DND-41 (cell line): ENCODE data around the gene FREM2.

ENCODE experiments used
- ATAC-seq: fragments of 200-7000 bp; cut with Tn5 transposase; 3 replicates; pipeline ENCODE4 v1.9.1; 2021; ENCODE audit warnings: low read depth; ENCODE audit not compliant: insufficient read depth
- DNase-seq: peaks from one replicate; pipeline ENCODE4 v3.0.0-alpha.2; 2020
- H2AFZ ChIP-seq: 2 replicates; pipeline ENCODE4 v1.6.0; 2012; ENCODE audit warnings: low read depth, low read length
- H3K27ac ChIP-seq: 2 replicates; pipeline ENCODE4 v1.5.1; 2012; ENCODE audit warnings: low read length, inconsistent platforms
- H3K27me3 ChIP-seq: fragments of 200-600 bp; sonication (generic); 2 replicates; pipeline ENCODE4 v1.6.0; 2012; ENCODE audit warnings: low read length, mild to moderate bottlenecking, inconsistent platforms; ENCODE audit not compliant: insufficient read depth, poor library complexity
- H3K36me3 ChIP-seq: 2 replicates; pipeline ENCODE4 v1.5.1; 2012; ENCODE audit warnings: low read length, inconsistent platforms; ENCODE audit not compliant: insufficient read depth
- H3K4me1 ChIP-seq: 2 replicates; pipeline ENCODE4 v1.5.1; 2012; ENCODE audit warnings: mild to moderate bottlenecking, low read length; ENCODE audit not compliant: insufficient read depth
- H3K4me2 ChIP-seq: 2 replicates; pipeline ENCODE4 v1.6.0; 2012; ENCODE audit warnings: mild to moderate bottlenecking, moderate library complexity, low read length, inconsistent platforms; ENCODE audit not compliant: insufficient read depth
- H3K4me3 ChIP-seq, 2 experiments: fragments of 200-600 bp in 1 of 2; shearing (Covaris generic) in 1 of 2; 2 replicates each; pipeline ENCODE4 v1.5.1; 2012 to 2016; ENCODE audit warnings: inconsistent platforms in 2 of 2, low read length in 2 of 2, mild to moderate bottlenecking in 2 of 2, low read depth in 1 of 2, moderate library complexity in 1 of 2
- H3K79me2 ChIP-seq: 2 replicates; pipeline ENCODE4 v1.6.0; 2012; ENCODE audit warnings: low read length, inconsistent platforms; ENCODE audit not compliant: insufficient read depth
- H3K9ac ChIP-seq: 2 replicates; pipeline ENCODE4 v1.6.0; 2012; ENCODE audit warnings: low read depth, mild to moderate bottlenecking, inconsistent platforms, low read length, moderate library complexity
- H3K9me3 ChIP-seq: 2 replicates; pipeline ENCODE4 v1.5.1; 2012; ENCODE audit warnings: low read length, moderate library complexity, mild to moderate bottlenecking, inconsistent platforms; ENCODE audit not compliant: insufficient read depth, severe bottlenecking
- H4K20me1 ChIP-seq: 2 replicates; pipeline ENCODE4 v1.6.0; 2012; ENCODE audit warnings: low read length; ENCODE audit not compliant: insufficient read depth
- CTCF ChIP-seq: IDR thresholded peaks from 2 replicates; pipeline ENCODE4 v1.5.1; 2012; ENCODE audit warnings: borderline replicate concordance, low read length, moderate library complexity, mild to moderate bottlenecking; ENCODE audit not compliant: poor library complexity, severe bottlenecking; ENCODE audit errors: extremely low read depth
- EZH2 ChIP-seq: IDR thresholded peaks from 3 replicates; pipeline ENCODE4 v1.6.1; 2012; ENCODE audit warnings: borderline replicate concordance, low read depth, mild to moderate bottlenecking, moderate library complexity, low read length, inconsistent platforms; ENCODE audit not compliant: severe bottlenecking

The FREM2 gene

GRCh38 chr13:38755793-38756192 lies 68.9 kb downstream of the FREM2 start:
- no peak for DNase-seq
- no peak for ATAC-seq
- H3K9ac ChIP-seq, result no peak overlapping the region
- no peak overlapping the region for H3K27ac ChIP-seq
- no peak overlapping the region for H3K4me2 ChIP-seq
- H3K79me2 ChIP-seq, result no peaks in the 10 kb centered on the region
- H2AFZ ChIP-seq, result no peak overlapping the region
- H3K27me3 ChIP-seq, result peaks cover 10% of the 10 kb centered on the region
- H3K4me3 ChIP-seq, result no peak overlapping the region
- H3K9me3 ChIP-seq, result no peaks in the 10 kb centered on the region
- TF ChIP-seq EZH2 (no peak), CTCF (no peak)
- no peaks in the 10 kb centered on the region for H4K20me1 ChIP-seq
- H3K36me3 ChIP-seq, result no peaks in the 10 kb centered on the region
- H3K4me1 ChIP-seq, result no peaks in the 10 kb centered on the region

GRCh38 chr13:38758277-38758676 lies 71.4 kb downstream of the FREM2 start:
- H3K79me2 ChIP-seq, result no peaks in the 10 kb centered on the region
- no peak for ATAC-seq
- H3K27me3 ChIP-seq, result peaks cover 10% of the 10 kb centered on the region
- no peak overlapping the region for H2AFZ ChIP-seq
- no peaks in the 10 kb centered on the region for H3K9me3 ChIP-seq
- TF ChIP-seq CTCF (no peak), EZH2 (no peak)
- no peaks in the 10 kb centered on the region for H3K4me1 ChIP-seq
- H3K9ac ChIP-seq, result no peak overlapping the region
- no peak overlapping the region for H3K4me3 ChIP-seq
- no peaks in the 10 kb centered on the region for H3K36me3 ChIP-seq
- H3K4me2 ChIP-seq, result no peak overlapping the region
- no peaks in the 10 kb centered on the region for H4K20me1 ChIP-seq
- no peak overlapping the region for H3K27ac ChIP-seq
- DNase-seq, result no peak

- Histone ChIP-seq H4K20me1 (no peaks in the 10 kb centered on the region), H3K9ac (no peak overlapping the region), H3K36me3 (no peaks in the 10 kb centered on the region), H3K4me3 (no peak overlapping the region), H3K27ac (no peak overlapping the region), H3K4me1 (no peaks in the 10 kb centered on the region), H2AFZ (no peak overlapping the region), H3K9me3 (no peaks in the 10 kb centered on the region), H3K79me2 (no peaks in the 10 kb centered on the region), H3K27me3 (peaks cover 10% of the 10 kb centered on the region), H3K4me2 (no peak overlapping the region)
- TF ChIP-seq CTCF, result no peak
- no peak for TF ChIP-seq EZH2
- DNase-seq (no peak), ATAC-seq (no peak)
Measured at GRCh38 chr13:38759390-38759789, 72.5 kb downstream of the FREM2 start.
